Activated CD4-positive, alpha-beta T cell treated with anti-CD3 and anti-CD28 coated beads, Interleukin-2, Interleukin-4, amounts not matched to agents 100 ng/mL and 50 ng/mL, durations not matched to agents 16 hours and 8 hours (primary cell): ENCODE measurements around the gene MRPS31.
"Not testable (repeated sequence)": the region's sequence is repeated elsewhere in the genome, so short reads cannot be mapped to it uniquely, and the experiment has no call there.

ENCODE experiments used
- DNase-seq: peaks from one replicate; pipeline ENCODE4 v3.0.0-alpha.2; 2020; ENCODE audit warnings: low spot score

MRPS31 gene

GRCh38 chr13:40758811-40759210, 12.2 kb downstream of the MRPS31 start:
- no peak for DNase-seq

GRCh38 chr13:40756042-40756441, 14.9 kb downstream of the MRPS31 start:
- DNase-seq, result no peak

- DNase-seq, result no peak
Observed at GRCh38 chr13:40755082-40755700, 15.8 kb downstream of the MRPS31 start.

- no peak for DNase-seq
Observed at GRCh38 chr13:40749327-40749726, 21.7 kb downstream of the MRPS31 start.

- DNase-seq, result not testable (repeated sequence)
Observed at GRCh38 chr13:40735232-40735548, 35.8 kb downstream of the MRPS31 start.

GRCh38 chr13:40734536-40735231, 36.3 kb downstream of the MRPS31 start:
- DNase-seq, result not testable (repeated sequence)

GRCh38 chr13:40732658-40733057, 38.3 kb downstream of the MRPS31 start:
- no peak for DNase-seq

GRCh38 chr13:40728595-40728994, 42.4 kb downstream of the MRPS31 start:
- no peak for DNase-seq

- not testable (repeated sequence) for DNase-seq
Observed at GRCh38 chr13:40714433-40714832, 56.6 kb downstream of the MRPS31 start.

GRCh38 chr13:40706439-40706838, 64.6 kb downstream of the MRPS31 start:
- no peak for DNase-seq

GRCh38 chr13:40697711-40698110, 73.3 kb downstream of the MRPS31 start:
- no peak for DNase-seq

- no peak for DNase-seq
Observed at GRCh38 chr13:40694426-40694825, 76.6 kb downstream of the MRPS31 start.

- no peak for DNase-seq
Observed at GRCh38 chr13:40692946-40693345, 78.0 kb downstream of the MRPS31 start.

- DNase-seq, result no peak
Observed at GRCh38 chr13:40688781-40689180, 82.2 kb downstream of the MRPS31 start.

- peak; percentile 34 for DNase-seq
Observed at GRCh38 chr13:40682449-40683240, 88.3 kb downstream of the MRPS31 start.

GRCh38 chr13:40681341-40682146, 89.4 kb downstream of the MRPS31 start:
- no peak for DNase-seq

GRCh38 chr13:40680659-40681323, 90.2 kb downstream of the MRPS31 start:
- DNase-seq, result no peak

GRCh38 chr13:40679480-40679985, 91.5 kb downstream of the MRPS31 start:
- no peak for DNase-seq
